NOMO-1 treated with dmso at 0.1 percent for 144 hours (cell line): ENCODE data around the gene OR7A5.
"Not testable (repeated sequence)": the region's sequence is repeated elsewhere in the genome, so short reads cannot be mapped to it uniquely, and the experiment has no call there.

Source experiments
- DNase-seq: peaks from one replicate; lab custom pipeline; 2025; ENCODE audit not compliant: unreplicated experiment; lab: John Stamatoyannopoulos, UW

OR7A5 gene

GRCh38 chr19:14835011-14835410 is at the start of gene OR7A5, which contains the start of gene OR7C1:
Gene OR7A5, minus strand, starts transcription at chr19:14835185. Its CDS starts 6,944 bp downstream, at chr19:14828241.
Gene OR7C1, minus strand, starts transcription at chr19:14835185. Its CDS starts 35,049 bp downstream, at chr19:14800136.
- no peak for DNase-seq

GRCh38 chr19:14871619-14872230 is 36.7 kb upstream of the OR7A5 start:
- no peak for DNase-seq

GRCh38 chr19:14868497-14868896 is 33.5 kb upstream of the OR7A5 start:
- DNase-seq: no peak

GRCh38 chr19:14848822-14849221 is 13.8 kb upstream of the OR7A5 start, which contains the start of gene OR7A10:
Gene OR7A10, minus strand, starts transcription at chr19:14848922. Its CDS starts 7,045 bp downstream, at chr19:14841877.
- no peak for DNase-seq

- no peak for DNase-seq
Observed at GRCh38 chr19:14843578-14843977, 8.6 kb upstream of the OR7A5 start.

- no peak for DNase-seq
Observed at GRCh38 chr19:14843169-14843568, 8.2 kb upstream of the OR7A5 start.

- DNase-seq: no peak
Observed at GRCh38 chr19:14840206-14840605, 5.2 kb upstream of the OR7A5 start.

GRCh38 chr19:14837391-14837790 is 2.4 kb upstream of the OR7A5 start:
- no peak for DNase-seq

- no peak for DNase-seq
Observed at GRCh38 chr19:14830702-14831101, 4.3 kb downstream of the OR7A5 start.

- no peak for DNase-seq
Observed at GRCh38 chr19:14826006-14826405, 9.0 kb downstream of the OR7A5 start.

- no peak for DNase-seq
Observed at GRCh38 chr19:14821937-14822336, 13.0 kb downstream of the OR7A5 start.

- DNase-seq: no peak
Observed at GRCh38 chr19:14818588-14818987, 16.4 kb downstream of the OR7A5 start.

- no peak for DNase-seq
Observed at GRCh38 chr19:14817052-14817451, 17.9 kb downstream of the OR7A5 start.

GRCh38 chr19:14814982-14815652 is 19.9 kb downstream of the OR7A5 start:
- no peak for DNase-seq

GRCh38 chr19:14809272-14810057 is 25.5 kb downstream of the OR7A5 start:
- no peak for DNase-seq

- no peak for DNase-seq
Observed at GRCh38 chr19:14804765-14805164, 30.2 kb downstream of the OR7A5 start.

GRCh38 chr19:14798760-14799159 is 36.2 kb downstream of the OR7A5 start:
- no peak for DNase-seq

GRCh38 chr19:14796021-14796420 is 39.0 kb downstream of the OR7A5 start:
- DNase-seq: no peak

GRCh38 chr19:14795078-14795721 is 39.8 kb downstream of the OR7A5 start:
- no peak for DNase-seq

- not testable (repeated sequence) for DNase-seq
Observed at GRCh38 chr19:14792250-14792649, 42.7 kb downstream of the OR7A5 start.

GRCh38 chr19:14786421-14786851 is 48.5 kb downstream of the OR7A5 start:
- no peak for DNase-seq
